GM10266 (cell line): ENCODE data around the gene NEK10.

Source experiments
- DNase-seq: peaks from one replicate; pipeline ENCODE4 v3.0.0; 2012; ENCODE audit errors: extremely low spot score
- TF ChIP-seq, protein P1 (sequence below): IDR thresholded peaks from 2 replicates; pipeline ENCODE4 v1.5.1; 2012; ENCODE audit warnings: mild to moderate bottlenecking, low read depth; ENCODE audit not compliant: control insufficient read depth, insufficient read depth; ENCODE audit errors: missing control alignments

The NEK10 gene

DNA sequence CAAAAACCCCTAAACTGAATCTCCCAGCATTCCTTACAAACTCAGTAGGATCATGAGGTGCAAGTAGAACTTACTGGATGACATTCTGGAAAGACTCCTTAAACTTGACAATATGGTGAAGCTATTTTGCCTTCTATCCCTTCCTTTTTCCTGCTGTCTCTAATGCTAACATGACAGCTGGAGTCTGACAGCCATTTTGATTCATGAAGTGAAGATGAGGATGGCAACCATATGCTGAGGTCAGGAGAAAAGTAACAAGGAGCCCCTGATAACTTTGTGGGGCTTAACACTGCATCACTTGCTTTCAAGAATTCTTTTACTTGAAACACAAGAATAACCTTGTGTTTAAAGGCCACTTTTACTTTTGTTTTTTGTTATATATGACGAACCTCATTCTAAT lies 15.0 kb upstream of the NEK10 start:
- DNase-seq = no peak
- TF ChIP-seq, protein P1, sequence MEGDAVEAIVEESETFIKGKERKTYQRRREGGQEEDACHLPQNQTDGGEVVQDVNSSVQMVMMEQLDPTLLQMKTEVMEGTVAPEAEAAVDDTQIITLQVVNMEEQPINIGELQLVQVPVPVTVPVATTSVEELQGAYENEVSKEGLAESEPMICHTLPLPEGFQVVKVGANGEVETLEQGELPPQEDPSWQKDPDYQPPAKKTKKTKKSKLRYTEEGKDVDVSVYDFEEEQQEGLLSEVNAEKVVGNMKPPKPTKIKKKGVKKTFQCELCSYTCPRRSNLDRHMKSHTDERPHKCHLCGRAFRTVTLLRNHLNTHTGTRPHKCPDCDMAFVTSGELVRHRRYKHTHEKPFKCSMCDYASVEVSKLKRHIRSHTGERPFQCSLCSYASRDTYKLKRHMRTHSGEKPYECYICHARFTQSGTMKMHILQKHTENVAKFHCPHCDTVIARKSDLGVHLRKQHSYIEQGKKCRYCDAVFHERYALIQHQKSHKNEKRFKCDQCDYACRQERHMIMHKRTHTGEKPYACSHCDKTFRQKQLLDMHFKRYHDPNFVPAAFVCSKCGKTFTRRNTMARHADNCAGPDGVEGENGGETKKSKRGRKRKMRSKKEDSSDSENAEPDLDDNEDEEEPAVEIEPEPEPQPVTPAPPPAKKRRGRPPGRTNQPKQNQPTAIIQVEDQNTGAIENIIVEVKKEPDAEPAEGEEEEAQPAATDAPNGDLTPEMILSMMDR = no peak

DNA sequence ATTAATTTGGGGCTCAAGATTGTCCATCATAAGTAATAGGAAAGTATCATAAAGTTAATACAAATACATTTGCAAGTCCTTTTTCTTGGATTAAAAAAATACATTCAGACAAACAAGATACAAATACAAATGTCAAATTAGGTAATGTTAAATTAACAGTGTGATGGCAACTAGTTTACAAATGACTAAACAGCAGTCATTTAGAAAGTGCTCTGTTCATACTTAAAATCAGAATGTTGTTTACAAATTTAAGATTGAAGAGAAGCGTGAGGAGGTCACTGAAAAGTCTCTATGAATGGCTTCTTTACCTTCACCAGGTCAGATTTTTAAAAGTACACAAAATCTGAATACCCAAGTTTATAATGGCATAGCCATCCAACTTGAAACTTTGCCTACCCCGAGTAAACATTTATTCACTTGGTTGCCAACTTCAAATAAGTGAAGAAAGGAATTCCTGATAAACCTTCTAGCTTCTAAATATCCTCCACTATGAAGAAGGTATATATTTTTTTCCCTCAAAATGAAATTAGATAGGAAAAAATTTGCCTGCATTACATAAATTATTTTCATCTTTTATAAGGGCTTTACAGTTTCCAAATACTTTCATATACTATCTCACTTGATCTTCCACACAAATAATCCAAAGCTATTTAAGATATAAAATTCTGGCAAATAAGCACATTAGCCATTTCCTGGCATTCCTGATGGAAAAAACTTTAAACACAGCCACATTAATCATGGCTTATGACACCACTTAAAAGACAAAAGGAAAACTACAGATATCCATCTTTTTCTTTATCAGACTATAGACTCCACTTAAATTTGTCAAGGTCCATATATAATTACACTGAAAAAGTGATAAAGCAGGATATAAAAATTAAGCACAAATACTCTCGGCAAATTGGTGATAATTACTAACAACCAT lies 11.5 kb upstream of the NEK10 start:
- no peak for DNase-seq

DNA sequence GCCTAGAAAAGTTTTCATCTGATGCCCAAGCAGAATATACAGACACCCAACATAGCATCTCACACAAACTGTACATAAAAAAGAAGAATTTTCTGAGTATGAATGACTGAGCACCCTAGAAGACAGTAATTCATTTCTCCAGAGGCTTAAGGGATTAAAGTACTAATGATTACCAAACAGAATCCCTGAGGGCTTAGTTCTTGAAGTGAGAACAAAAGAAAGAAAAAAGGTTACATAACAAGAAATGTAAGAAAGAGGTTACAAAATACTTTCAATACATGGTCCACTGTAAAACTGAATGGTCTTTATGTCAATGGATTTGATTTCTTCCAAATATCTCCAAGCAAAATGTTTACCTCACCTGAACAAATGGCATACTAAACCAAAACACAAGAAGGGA lies 9.1 kb upstream of the NEK10 start:
- no peak for DNase-seq
- TF ChIP-seq, protein P1 = no peak

More for the DNA sequence above, 11.5 kb upstream of the NEK10 start:
- TF ChIP-seq, protein P1 = no peak

DNA sequence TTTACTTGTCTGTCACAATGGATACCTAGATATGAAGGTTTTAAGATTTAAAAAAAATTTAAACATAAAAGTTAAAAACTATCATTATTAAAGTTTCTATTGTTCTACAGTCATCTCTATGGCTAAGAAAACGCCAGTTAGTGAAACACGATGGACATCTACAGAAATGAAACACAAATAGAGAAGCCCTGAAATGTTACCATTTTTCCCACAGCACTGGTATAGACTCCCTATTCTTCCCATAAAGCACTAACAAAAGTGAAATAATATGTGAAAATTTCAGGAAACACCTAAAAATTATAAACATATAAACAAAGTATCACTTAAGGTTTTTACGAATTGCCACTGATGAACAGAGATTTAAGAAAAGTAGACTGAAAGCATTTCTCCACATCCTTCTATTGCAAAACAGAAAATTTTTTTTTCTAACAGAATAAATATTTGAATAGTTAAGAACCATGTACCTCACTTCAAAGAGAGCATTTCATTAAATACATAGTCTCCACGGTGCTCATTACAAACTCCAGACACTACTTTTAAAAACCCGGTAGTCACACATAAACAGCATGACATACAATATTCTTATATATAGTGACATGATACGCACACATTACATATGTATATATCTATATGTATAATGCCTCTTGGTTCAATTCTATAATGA lies 7.1 kb upstream of the NEK10 start:
- DNase-seq = no peak
- TF ChIP-seq, protein P1 = no peak

DNA sequence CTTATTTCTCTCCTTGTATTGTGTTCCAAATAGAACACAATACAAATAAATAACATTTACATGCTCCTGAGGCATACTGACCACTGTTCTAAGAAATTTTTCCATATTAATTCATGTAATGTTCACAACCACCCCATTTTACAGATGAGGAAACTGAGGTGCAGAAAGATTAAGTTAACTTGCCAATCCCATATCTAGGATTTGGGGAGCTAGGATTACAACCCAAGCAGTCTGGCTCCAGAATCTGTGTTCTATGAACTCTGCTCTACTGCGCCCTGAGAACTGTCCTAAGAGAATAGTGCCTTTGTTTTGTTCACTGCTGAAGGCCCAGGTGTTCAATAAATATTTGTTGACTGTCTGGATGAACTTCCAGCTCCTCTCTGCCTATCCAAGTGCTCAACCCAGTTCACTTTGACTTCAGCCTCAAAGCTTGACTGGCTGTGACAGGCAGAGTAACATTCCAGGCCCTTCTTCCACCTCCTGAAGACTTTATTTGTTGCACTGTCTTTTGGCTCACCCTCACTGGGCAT lies 3.1 kb downstream of the NEK10 start:
- no peak for DNase-seq
- TF ChIP-seq, protein P1 = no peak

DNA sequence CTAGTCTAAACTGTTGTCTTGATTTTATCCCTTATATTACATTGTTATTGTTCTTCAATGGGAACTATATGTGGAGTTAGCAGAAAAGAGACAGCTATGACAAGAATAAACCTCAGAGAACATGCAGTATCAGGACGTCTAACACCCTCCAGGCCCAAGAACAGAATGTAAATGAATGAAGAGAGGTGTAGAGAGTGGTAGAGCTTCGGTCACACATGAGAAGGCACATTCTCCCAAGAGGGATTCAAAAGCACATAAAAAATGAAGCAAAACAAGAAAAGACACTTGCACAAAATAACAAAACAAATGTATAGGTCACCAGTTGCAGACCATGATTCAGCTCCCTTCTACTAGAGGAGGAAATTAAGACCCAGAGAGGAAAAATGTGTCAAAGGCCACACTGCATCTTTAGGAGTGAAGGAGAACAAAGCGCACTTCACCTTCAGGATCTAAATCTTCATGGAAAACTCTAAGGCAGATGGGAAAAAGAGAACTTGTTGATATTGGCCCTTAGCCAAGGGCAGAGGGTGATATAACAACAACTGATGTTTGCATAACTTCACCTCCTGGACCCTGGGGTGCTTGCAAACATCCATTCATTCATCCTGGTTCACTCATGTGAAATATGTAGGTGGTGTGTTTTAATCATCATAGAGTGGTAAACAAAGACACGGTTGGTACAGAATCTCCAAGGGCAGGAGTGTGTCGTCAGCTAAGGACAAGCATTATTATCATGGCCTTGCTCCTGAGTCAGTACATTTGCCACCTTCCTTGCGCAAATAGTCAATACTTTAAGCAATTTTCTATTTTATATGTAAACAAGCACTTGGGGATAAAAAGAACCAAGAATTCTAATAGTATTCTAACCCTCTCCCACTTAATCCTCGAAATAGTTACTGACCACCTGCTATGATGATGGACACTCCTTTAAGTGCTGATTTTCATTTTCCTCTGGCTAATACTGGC lies 8.8 kb downstream of the NEK10 start:
- DNase-seq = no peak
- TF ChIP-seq, protein P1 = no peak
